Ovary (tissue), 3 donors: Measurements from ENCODE around the gene DISP1.

Source experiments
- CTCF ChIP-seq, 3 donors: fragments of 450-650 bp in 2 of 3; fragments of 200-600 bp in 1 of 3; IDR thresholded peaks; one replicate each; pipeline versions ENCODE4 v1.5.1 to v1.8.0; 2016 to 2022; ENCODE audit warnings: antibody characterized with exemption in 3 of 3, mild to moderate bottlenecking in 1 of 3
- EP300 ChIP-seq: sonication (generic); formaldehyde crosslinking; IDR thresholded peaks from one replicate; pipeline ENCODE4 v1.6.1; 2017; ENCODE audit warnings: antibody characterized with exemption
- POLR2A ChIP-seq: fragments of 450-650 bp; IDR thresholded peaks from one replicate; pipeline ENCODE4 v1.6.1; 2017; ENCODE audit warnings: antibody characterized with exemption, mild to moderate bottlenecking, moderate library complexity
- donor health status: DM: no; HTN: no; CAD: no.

DNA sequence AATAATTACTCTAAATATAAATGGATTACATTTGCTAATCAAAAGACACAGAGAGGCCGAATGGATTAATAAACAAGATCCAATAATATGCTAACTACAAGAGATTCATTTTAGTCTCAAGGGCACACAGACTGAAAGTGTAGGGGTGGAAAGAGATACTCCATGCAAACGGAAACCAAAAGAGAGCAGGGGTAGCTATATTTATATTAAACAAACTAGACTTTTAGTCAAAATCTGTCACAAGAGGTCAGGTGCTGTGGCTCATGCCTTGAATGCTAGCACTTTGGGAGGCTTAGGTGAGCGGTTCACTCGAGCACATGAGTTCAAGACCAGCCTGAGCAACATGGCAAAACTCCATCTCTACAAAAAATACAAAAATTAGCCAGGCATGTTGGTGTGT lies 33.6 kb upstream of the DISP1 start:
- TF ChIP-seq CTCF (IDR thresholded peaks at IDR 0.05) (no peak), POLR2A (no peak), EP300 (no peak)
